Esophagus muscularis mucosa (tissue), 4 donors: ENCODE data around the gene CCHCR1. TPM values are rescaled to one million over a fixed set of nuclear protein-coding genes. Genes with fewer than 3 reads are reported as not detected.

Experiments
- DNase-seq: peaks from one replicate; pipeline ENCODE4 v3.0.0-alpha.2; 2017; ENCODE audit errors: extremely low spot score
- H3K27ac ChIP-seq, 4 donors: fragments of 200-600 bp; sonication (generic); replicated peaks in 1 of 4; 1 replicate in 3 of 4; 2 replicates in 1 of 4; pipeline ENCODE4 v1.5.1; 2016 to 2019; ENCODE audit warnings: mild to moderate bottlenecking in 1 of 4
- H3K27me3 ChIP-seq, 4 donors: fragments of 200-600 bp; sonication (generic); one replicate each; pipeline versions ENCODE4 v1.5.1 to v1.6.0; 2016 to 2019
- H3K36me3 ChIP-seq, 4 donors: fragments of 200-600 bp; sonication (generic); one replicate each; pipeline ENCODE4 v1.5.1; 2016 to 2019
- H3K4me1 ChIP-seq, 4 donors: fragments of 200-600 bp; sonication (generic); one replicate each; pipeline ENCODE4 v1.5.1; 2016 to 2019
- H3K4me3 ChIP-seq, 4 donors: fragments of 200-600 bp; sonication (generic); 1 replicate in 2 of 4; 2 replicates in 2 of 4; pipeline ENCODE4 v1.5.1; 2016 to 2019; ENCODE audit warnings: mild to moderate bottlenecking in 4 of 4, moderate library complexity in 1 of 4
- H3K9me3 ChIP-seq, 4 donors: fragments of 200-600 bp; sonication (generic); 1 replicate in 3 of 4; 2 replicates in 1 of 4; pipeline ENCODE4 v1.5.1; 2016 to 2019
- CTCF ChIP-seq, 3 experiments: fragments of 200-600 bp in 2 of 3; fragments of 450-650 bp in 1 of 3; sonication (generic) in 2 of 3; IDR thresholded peaks; one replicate each; pipeline ENCODE4 v1.5.1; 2017 to 2019; ENCODE audit warnings: antibody characterized with exemption in 3 of 3, mild to moderate bottlenecking in 2 of 3, moderate library complexity in 1 of 3
- EP300 ChIP-seq: sonication (generic); formaldehyde crosslinking; IDR thresholded peaks from one replicate; pipeline ENCODE4 v1.6.1; 2017; ENCODE audit warnings: antibody characterized with exemption
- POLR2A ChIP-seq: fragments of 450-650 bp; IDR thresholded peaks from one replicate; pipeline ENCODE4 v1.6.1; 2017; ENCODE audit warnings: antibody characterized with exemption, moderate library complexity, mild to moderate bottlenecking, low read depth
- POLR2AphosphoS5 ChIP-seq, 2 donors: sonication (generic); formaldehyde crosslinking; IDR thresholded peaks; one replicate each; pipeline ENCODE4 v1.6.1; 2017; ENCODE audit warnings: antibody characterized with exemption in 2 of 2
- WGBS: methylation state at CpG from one replicate; pipeline ENCODE4 v1.1.5; 2018; 5-methylcytosine and 5-hydroxymethylcytosine counted together
- intact Hi-C: fragments of 100-400 bp; cut with DNase I; formaldehyde crosslinking; loops from one replicate; pipeline ENCODE4 v1.15.1; 2023
- total RNA-seq, 4 donors: library from RNA; depleted of rRNA; stranded (reverse); fragments of >200 nt; gene quantifications; one replicate each; pipeline versions ENCODE4 v1.1.0 to v1.2.1, GENCODE V29; 2016

CCHCR1 gene
- total RNA-seq, 4 donors from 2014 or later = 5.8 to 11.6 (median 9.4) TPM

- DNase-seq = no peak
- no peaks in the 10 kb centered on the region for H3K27me3 ChIP-seq
- peaks cover 7 to 13% (median 8%) of the 10 kb centered on the region in 4 donors for H3K4me1 ChIP-seq
- intact Hi-C loops = no loop called here
- no peak overlapping the region for H3K4me3 ChIP-seq
- TF ChIP-seq POLR2A = no peak
- no peak for TF ChIP-seq CTCF (IDR thresholded peaks at IDR 0.05)
- TF ChIP-seq EP300 = no peak
- TF ChIP-seq POLR2AphosphoS5 (IDR thresholded peaks at IDR 0.05) = no peak
- peaks cover 0 to 17% (median 8%) of the 10 kb centered on the region in 4 donors for H3K36me3 ChIP-seq
- H3K27ac ChIP-seq = no peak overlapping the region
- no peaks in the 10 kb centered on the region for H3K9me3 ChIP-seq
Measured at GRCh38 chr6:31163922-31164321, 6.3 kb upstream of the CCHCR1 start.

GRCh38 chr6:31162463-31163165 lies 5.0 kb upstream of the CCHCR1 start:
- DNase-seq = no peak
- Histone ChIP-seq H3K27me3 (no peaks in the 10 kb centered on the region), H3K9me3 (no peaks in the 10 kb centered on the region), H3K4me3 (no peak overlapping the region), H3K4me1 (peaks cover 10 to 19% (median 14%) of the 10 kb centered on the region in 4 donors), H3K27ac (no peak overlapping the region), H3K36me3 (peaks cover 0 to 17% (median 8%) of the 10 kb centered on the region in 4 donors)
- WGBS = 91% methylated on average over 12 of the region's 13 CpGs
- TF ChIP-seq POLR2A (no peak), CTCF (IDR thresholded peaks at IDR 0.05) (no peak), POLR2AphosphoS5 (IDR thresholded peaks at IDR 0.05) (no peak)
- intact Hi-C loops = no loop called here

- no peak for TF ChIP-seq POLR2AphosphoS5 (IDR thresholded peaks at IDR 0.05)
- no peak for TF ChIP-seq CTCF (IDR thresholded peaks at IDR 0.05)
- TF ChIP-seq EP300 = no peak
- no peak for TF ChIP-seq POLR2A
- H3K27ac ChIP-seq = no peak overlapping the region
- WGBS = 89% methylated on average over 17 of the region's 19 CpGs
- peaks cover 0 to 17% (median 8%) of the 10 kb centered on the region in 4 donors for H3K36me3 ChIP-seq
- H3K27me3 ChIP-seq = no peaks in the 10 kb centered on the region
- no peak overlapping the region for H3K4me3 ChIP-seq
- intact Hi-C loops = no loop called here
- DNase-seq = no peak
- no peaks in the 10 kb centered on the region for H3K9me3 ChIP-seq
- H3K4me1 ChIP-seq = peaks cover 16 to 28% (median 26%) of the 10 kb centered on the region in 4 donors
Measured at GRCh38 chr6:31161216-31162126, 3.9 kb upstream of the CCHCR1 start.

- Histone ChIP-seq H3K27me3 (no peaks in the 10 kb centered on the region), H3K4me1 (peaks cover 16 to 28% (median 26%) of the 10 kb centered on the region in 4 donors), H3K9me3 (no peaks in the 10 kb centered on the region), H3K36me3 (peaks cover 4 to 33% (median 26%) of the 10 kb centered on the region in 4 donors), H3K27ac (peak overlapping the region; percentile 77 to 84 (median 81)), H3K4me3 (peak overlapping the region; percentile 60 to 71 (median 69))
- DNase-seq = no peak
- intact Hi-C loops = no loop called here
- no peak for TF ChIP-seq CTCF (IDR thresholded peaks at IDR 0.05)
- no peak for TF ChIP-seq POLR2A
- no peak for TF ChIP-seq POLR2AphosphoS5 (IDR thresholded peaks at IDR 0.05)
- no peak for TF ChIP-seq EP300
- WGBS = 9% methylated on average over 21 of the region's 35 CpGs
Measured at GRCh38 chr6:31158863-31159855, 1.6 kb upstream of the CCHCR1 start.
